Measurements from ENCODE around the gene MKLN1.

DNA sequence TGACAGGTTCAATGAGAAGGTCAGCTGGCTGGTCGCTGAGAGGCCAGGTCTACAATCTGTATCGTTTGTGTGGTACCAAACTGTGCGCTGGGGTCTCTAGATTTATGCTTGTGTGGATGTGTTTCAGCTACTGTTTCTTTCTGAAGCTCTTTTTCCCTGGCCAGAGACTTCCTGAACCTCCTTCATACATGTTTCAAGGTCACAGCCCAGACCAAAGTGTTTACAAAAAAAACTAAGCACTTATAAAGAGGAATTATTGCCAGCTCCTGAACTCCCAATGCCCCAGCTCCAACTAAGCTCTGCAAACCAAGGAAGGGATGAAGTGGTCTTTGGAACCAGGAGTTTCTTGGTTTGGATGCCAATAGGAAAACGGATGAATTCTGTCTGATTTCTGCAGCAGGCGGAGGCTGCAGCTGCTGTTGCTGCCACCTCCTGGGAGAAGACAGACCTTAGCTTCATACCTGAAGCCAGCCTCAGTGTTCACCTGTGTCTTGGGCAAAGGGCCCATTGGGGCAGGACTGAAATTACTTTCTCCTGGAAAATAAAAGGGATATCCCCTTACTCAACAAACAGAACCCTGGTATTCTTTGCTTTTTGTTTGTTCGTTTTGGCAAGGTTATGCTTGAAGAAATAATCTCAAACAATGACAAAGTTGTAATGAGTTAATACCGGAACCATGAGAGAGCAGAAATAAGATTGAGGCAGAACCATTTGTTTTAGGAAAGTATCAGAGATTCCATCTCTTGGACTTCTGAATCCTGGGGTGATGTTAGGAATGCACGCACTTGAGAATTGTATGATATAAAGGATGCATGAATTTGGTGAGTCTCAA, 24.6 kb upstream of the MKLN1 start:
- TF ChIP-seq, protein P1, sequence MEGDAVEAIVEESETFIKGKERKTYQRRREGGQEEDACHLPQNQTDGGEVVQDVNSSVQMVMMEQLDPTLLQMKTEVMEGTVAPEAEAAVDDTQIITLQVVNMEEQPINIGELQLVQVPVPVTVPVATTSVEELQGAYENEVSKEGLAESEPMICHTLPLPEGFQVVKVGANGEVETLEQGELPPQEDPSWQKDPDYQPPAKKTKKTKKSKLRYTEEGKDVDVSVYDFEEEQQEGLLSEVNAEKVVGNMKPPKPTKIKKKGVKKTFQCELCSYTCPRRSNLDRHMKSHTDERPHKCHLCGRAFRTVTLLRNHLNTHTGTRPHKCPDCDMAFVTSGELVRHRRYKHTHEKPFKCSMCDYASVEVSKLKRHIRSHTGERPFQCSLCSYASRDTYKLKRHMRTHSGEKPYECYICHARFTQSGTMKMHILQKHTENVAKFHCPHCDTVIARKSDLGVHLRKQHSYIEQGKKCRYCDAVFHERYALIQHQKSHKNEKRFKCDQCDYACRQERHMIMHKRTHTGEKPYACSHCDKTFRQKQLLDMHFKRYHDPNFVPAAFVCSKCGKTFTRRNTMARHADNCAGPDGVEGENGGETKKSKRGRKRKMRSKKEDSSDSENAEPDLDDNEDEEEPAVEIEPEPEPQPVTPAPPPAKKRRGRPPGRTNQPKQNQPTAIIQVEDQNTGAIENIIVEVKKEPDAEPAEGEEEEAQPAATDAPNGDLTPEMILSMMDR (IDR thresholded peaks at IDR 0.05) = peak; percentile 23 to 62 (median 47)
- TF ChIP-seq POLR2A (IDR thresholded peaks at IDR 0.05) = no peak
